ENCODE data around the gene AIRE.

The AIRE gene

GRCh38 chr21:44305691-44306090, 20.0 kb downstream of the AIRE start:
- no peak for TF ChIP-seq CTCF (IDR thresholded peaks at IDR 0.05; ENCODE audit: low read depth, low read length)
- no peak overlapping the region for H3K4me3 ChIP-seq (ENCODE audit: low read depth, low read length)

- no peak for TF ChIP-seq CTCF (IDR thresholded peaks at IDR 0.05; ENCODE audit: low read depth, low read length)
- no peak overlapping the region for H3K4me3 ChIP-seq (ENCODE audit: low read depth, low read length)
Observed at GRCh38 chr21:44306936-44307704, 21.4 kb downstream of the AIRE start.

DNA sequence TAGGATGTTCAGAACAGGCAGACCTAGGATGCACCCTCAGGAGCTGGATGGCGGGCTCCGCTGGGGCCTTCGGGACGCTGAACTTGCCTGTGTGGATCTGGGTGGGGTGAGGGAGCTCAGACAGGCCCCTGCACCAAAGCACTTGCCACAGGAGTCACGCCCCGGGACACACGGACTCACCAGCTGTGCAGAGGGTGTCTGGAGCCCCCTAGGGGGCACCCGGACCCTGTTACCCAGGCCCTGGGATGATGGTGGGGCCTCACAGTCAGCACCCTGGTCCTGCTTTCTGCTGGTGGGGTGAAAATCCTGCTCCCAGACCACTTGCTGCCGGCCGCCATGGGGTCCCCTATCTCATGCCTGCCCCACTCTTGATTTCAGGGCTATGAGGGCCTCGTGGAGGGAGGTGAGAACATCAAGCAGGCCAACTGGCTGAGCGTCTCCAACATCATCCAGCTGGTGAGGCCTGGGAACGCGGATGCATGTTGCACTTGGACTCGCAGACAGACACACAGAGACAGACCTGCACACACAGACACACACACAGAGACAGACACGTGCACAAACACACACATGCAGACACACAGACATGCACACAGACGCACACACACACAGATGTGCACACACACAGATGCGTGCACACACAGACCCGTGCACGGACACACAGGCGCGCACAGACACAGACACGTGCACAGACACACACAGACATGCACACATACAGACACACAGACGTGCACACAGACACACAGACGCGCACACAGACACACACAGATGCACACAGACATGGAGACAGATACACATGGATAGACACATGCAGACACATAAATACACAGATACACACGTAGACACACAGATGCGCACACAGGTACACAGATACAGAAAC, 25.2 kb downstream of the AIRE start:
- no peak overlapping the region for H3K4me3 ChIP-seq (ENCODE audit: low read depth, low read length)
- TF ChIP-seq CTCF (IDR thresholded peaks at IDR 0.05; ENCODE audit: low read depth, low read length): no peak

GRCh38 chr21:44312089-44312488, 26.4 kb downstream of the AIRE start:
- TF ChIP-seq CTCF (IDR thresholded peaks at IDR 0.05; ENCODE audit: low read depth, low read length): no peak

GRCh38 chr21:44312716-44313115, 27.0 kb downstream of the AIRE start:
- no peak for TF ChIP-seq CTCF (IDR thresholded peaks at IDR 0.05; ENCODE audit: low read depth, low read length)
- H3K4me3 ChIP-seq (ENCODE audit: low read depth, low read length): no peak overlapping the region

More at GRCh38 chr21:44312089-44312488, 26.4 kb downstream of the AIRE start:
- no peak overlapping the region for H3K4me3 ChIP-seq (ENCODE audit: low read depth, low read length)

DNA sequence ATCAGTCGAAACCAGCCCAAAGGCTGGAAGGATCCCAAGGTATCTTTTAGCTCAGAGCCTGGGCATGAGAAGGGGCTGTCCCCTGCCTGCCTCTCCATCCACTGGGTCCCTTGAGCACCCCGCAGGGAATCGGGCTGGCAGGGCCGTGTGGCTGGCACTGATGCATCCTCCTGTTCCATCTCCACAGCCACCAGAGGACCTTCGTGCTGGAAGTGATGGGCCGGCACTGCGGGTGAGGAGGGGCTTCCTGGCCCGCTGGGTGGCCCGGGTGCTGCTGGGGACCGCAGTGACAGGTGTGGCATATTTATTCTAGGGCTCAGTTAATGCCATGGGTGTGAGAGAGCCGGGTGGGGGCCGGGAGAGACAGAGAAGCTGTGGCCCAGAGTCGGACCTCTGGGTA, 27.8 kb downstream of the AIRE start:
- no peak for TF ChIP-seq CTCF (IDR thresholded peaks at IDR 0.05; ENCODE audit: low read depth, low read length)
- no peak overlapping the region for H3K4me3 ChIP-seq (ENCODE audit: low read depth, low read length)

DNA sequence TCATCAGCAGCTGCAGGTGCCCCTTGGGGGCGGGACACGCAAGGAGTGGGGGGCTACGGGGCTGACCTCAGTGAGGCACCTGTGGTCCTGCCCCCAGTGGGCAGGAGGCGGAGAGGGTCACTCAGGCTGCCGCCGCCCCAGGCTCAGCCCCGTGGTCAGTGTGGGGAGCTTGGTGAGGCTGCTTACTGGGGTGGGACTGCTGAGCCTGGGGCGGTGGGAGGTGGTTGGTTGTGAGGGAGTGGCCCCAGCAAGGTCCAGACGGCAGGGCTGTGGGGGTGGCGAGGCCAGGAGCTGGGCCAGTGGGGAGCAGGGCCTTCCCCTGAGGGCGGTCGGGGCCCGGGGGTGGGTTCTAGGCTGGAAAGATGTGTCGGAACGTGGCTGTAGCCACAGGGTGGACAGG, 28.5 kb downstream of the AIRE start:
- no peak for TF ChIP-seq CTCF (IDR thresholded peaks at IDR 0.05; ENCODE audit: low read depth, low read length)
- no peak overlapping the region for H3K4me3 ChIP-seq (ENCODE audit: low read depth, low read length)

All from WI38 (cell line).